Measurements from ENCODE around the gene AGPAT2.

DNA sequence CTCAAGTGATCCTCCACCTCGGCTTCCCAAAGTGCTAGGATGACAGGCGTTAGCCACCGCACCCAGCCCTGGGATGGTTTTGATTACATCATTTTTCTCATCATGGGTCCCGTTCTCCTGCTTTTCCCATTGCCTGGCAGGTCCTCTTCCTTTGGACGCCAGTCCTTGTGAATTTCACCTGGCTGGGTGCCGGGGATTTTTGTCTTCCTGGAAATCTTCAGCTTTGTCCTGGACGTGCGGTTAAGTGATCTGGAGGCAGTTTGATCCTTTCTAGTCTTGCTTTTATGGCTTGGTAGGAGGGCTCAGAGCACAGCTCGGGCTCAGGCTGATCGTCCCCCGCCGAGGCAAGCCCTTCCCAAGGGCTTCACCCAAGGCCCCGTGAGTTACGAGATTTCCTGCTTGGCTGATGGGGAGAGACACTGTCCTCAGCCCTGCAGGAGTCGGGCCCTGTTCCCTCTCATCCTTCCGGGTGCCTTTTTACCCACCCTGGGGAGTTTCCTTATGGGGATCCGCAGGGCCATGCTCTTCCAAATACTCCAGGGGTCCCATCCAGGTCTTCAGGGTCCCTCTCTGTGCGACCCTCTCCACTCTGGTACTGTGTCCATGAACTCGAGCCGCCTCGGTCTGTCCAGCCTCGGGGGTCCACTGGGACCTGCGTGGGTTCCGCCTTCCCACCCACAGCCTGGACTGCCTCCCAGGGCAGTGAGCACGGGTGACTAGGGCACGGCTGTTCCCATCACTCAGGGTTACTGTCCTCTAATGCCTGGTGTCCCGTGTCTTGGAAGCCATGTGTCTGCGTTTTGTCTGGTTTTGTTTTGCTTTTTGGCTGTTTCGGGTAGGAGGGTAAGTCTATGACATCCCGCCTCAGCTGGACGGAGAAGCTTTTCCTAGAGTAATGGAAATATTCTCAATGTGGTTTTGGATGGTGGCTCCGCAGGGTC, 46.8 kb downstream of the AGPAT2 start:
- TF ChIP-seq POLR2A (IDR thresholded peaks at IDR 0.05) (no peak), CTCF (IDR thresholded peaks at IDR 0.05) (no peak)
